Measurements from ENCODE around the gene WDR36.

Gene WDR36

DNA sequence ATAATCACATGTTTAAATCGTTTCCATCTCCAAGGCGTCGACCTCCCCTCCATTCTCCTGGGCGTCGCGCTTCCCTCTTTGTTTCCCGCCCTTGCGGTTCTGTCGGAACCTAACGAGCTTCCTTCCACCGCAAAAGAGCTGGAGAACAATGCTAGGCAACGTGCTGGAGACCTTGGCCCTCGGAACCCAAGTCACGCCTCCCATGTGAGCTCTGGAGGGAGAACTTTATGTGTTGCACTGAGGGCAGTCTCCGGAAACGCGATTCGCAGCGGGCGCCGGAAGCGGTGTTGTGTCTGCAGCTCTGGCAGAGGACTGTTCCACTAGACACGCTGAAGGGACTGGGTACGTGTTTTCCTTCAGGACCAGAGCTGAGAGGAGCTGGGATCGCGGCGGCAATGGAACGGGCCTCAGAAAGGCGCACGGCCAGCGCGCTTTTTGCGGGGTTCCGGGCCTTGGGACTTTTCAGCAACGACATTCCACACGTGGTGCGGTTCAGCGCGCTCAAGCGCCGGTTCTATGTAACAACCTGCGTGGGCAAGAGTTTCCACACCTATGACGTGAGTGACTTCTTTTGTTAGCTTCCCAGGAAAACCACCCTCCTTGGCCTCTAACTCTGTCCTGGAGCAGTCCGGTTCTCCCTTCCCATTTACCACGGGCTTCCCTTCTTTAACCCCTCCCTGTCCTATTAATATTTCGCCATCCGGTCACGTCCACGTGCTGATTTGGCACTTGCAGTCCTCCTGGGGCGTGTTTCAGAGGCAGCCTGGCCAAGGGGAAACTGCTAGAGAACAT is at the start of gene WDR36:
Gene WDR36, plus strand, starts transcription at position 287 of the 792 bp plus-strand sequence. Its CDS starts 109 bp downstream, at position 396.
- peak; percentile 93 to 94 for DNase-seq

DNA sequence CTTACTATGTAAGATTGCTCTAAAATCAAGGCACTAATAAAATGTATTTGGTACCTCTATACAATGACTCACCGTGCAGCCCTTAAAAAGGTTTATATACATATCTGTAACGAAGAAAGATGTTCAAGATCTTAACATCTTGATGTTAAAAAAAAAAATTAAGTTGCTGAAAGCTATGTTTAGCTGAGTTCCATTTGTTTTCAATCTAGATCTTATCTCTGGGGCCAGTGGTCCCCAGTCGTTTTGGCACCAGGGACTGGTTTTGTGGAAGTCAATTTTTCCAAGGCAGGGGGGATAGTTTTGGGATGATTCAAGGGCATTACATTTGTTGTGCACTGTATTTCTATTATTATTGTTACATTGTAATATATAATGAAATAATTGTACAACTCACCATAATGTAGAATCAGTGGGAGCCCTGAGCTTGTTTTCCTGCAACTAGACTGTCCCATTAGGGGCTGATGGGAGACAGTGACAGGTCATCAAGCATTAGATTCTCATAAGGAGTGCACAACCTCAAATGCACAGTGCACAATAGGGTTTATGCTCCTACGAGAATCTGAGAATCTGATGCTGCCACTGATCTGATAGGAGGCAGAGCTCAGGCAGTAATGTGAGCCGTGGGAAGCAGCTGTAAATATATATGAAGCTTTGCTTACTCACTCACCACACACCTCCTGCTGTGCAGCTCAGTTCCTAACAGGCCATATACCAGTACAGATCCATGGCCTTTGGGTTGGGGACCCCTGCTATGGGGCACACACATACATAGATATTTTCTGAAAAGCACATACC is 48.2 kb upstream of the WDR36 start:
- DNase-seq: peak in 1 of 2 experiments; percentile 2

DNA sequence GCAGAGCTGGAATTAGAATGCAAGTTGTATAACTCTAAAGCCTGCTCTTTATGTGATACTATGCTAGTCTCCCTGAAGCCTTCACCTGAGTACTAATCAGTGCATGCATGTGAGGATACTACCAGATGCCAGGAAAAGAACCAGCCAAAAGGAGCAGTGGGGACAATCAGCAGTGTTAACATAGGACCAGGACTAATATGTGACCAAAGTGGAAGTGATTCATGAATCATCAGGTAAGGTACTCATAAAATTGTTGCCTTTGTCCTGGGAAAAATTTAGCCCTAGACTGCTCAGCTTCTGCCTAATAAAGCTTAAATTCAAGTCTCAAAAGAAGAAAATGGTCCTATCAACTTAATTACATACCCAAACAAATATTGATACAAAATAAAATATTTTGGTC is 34.1 kb upstream of the WDR36 start:
- DNase-seq: no peak

DNA sequence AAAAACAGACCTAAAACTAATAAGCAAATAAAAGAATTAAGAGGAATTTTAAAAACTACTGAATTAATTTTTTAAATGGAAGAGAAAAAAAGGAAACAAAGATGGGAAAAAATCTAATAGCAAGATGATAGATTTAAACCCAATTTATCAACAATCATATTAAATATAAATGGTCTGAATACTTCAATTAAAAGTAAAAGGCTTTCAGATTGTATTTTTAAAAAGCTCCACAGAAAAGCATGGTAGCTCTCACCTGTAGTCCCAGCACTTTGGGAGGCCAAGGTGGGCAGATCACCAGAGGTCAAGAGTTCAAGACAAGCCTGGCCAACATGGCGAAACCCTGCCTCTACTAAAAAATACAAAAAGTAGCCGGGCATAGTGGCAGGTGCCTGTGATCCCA is 32.0 kb upstream of the WDR36 start:
- DNase-seq: no peak

DNA sequence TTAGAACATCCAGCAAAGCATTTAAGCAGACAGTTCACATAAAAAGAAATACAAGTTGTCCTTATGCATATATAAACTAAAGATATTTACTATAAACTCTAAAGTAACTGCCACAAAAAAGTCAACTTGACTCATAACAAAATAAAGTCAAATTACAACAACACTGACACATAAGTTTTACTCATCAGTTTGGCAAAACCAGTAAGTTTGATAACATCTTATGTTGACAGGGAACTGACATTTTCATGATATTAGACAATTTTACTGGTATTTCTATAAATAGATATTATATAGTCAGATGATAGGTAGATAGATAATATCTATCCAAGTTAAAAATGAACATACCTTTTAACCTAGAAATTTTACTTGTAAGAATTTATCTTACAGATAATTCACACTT is 30.5 kb upstream of the WDR36 start:
- no peak for DNase-seq

DNA sequence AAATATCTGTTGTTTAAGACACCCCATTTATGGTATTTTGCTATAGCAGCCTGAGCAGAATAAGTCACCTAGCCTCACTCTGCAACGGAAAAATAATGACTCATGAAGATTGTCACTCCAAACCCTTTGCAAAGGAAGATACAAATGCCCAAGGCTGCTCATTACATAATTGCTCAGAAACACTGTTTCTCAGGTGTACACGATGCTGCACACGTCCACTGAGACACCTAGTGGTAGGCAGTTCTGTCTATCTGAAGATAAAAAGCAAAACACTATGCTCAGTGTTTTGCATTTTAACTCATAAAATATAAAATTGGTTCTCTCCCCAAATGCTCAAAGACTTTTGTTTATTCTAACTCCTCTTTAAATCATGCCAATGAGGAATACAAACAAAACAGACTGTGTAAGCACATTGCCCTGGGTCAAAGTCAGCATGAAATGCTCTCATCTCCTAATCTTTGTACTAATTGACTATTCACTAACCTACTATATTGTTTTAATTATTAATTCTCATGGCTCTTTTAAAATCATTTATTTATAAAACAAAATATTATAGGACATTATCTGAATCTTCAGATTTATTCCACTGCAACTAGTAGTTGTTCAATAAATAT is 28.3 kb upstream of the WDR36 start:
- DNase-seq: peak in 1 of 2 experiments; percentile 31

DNA sequence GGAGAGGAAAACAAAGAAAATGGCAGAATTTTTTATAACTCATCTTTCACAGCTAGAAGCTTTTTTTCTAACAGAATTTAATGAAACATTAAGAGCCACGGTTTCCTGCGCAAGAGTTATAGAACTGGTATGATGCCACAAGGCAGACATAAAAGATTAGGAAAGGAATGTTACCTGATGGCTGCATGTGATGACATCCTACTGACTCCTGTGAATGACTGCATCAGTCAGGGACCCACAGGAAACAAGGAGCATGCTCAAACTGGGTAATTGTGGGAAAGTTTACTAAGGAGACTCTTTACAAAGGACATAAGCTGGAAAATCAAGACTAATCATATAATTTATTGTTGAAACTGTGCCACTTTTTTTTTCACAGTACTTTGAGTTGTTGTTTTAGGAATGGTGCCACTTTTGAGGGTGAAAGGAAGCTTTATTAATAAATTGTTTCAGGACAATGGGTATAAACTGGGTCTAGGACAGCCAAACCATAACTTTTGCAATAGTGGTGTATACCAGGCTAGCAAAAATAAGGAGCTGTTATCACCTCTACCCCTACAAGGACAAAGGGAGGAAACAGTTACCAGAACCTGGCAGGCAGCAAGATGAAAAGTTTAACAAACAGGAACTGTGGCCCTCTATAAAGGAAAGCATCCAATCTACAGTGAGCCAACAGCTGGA is 25.7 kb upstream of the WDR36 start:
- DNase-seq: no peak

DNA sequence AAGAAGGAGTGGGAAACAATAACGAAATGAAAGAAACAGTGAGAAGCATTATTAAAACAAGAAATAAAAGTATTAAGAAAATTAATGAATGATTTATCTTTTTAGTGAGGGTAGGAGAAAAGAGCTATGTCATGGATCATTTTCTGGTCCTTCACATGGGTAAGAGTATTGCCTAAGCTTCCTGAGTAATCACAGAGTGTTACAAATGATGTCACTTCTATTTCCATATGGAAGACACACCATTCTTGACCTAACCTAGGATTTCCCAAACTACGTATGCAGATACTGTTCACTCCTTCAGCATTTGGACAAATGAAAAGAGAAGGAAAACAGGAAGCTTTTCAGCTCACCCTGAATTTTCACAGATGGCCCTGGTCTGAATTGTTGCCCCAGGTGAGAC is 23.9 kb upstream of the WDR36 start:
- no peak for DNase-seq

DNA sequence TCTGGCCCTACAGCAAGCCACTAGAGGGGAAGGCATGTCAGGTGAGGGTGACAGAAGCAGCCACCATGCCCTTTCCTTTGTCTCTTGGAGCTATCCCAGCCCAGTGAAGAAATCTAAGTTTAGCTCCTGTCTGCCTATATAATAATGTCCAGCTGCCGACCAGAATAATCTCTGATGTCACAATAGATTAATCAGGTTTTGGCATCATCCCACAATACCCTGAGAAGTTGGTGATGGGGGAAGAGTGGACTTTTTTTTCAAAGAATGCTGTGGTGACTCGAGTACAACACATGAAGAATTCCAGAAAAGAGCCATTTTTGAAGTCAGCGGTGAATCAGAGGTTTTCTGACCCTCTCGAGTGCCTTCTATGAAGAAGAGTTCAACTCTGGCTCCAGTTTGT is 22.3 kb upstream of the WDR36 start:
- DNase-seq: no peak

DNA sequence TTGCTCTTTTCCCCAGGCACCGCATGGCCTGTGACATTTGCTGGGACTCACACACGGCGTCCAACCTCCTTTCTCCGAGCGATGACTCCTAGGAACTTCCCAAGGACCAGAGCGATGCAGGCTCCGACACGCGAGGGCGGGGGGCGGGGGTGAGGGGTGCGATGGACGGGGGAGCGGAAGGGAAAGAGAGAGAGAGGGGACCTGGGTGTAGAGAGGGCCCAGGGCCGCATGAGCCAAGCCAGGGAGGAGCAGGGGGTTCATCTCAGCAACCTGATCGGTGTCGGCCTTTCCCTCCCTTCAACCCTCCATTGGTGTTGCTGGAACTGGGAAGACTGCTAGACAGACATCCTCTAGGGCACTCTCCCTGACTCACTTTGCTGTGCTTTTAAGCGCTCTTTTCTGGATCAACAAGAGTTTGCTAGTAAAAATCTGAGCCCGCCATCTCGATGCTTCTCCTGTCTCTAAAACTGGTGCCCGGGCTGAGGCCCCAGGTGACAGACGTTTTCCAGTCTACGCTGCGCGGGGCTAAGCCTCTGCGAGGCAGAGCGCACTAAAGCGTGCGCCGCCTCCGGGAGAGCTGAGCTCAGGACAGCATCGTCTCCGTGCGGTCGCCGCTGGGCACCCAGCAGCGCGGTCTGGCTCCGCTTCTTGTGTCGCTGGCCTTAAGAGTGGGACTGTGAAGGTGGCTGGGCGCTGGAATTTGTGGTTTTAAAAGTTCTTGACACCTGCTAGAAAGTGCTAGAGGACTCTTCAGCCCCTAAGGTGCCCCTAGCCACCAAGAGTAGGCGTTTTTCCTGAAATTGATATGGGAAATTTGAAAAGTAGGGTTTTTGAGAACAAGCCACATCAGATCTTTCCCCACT is 21.6 kb upstream of the WDR36 start:
- peak in 1 of 2 experiments; percentile 65 for DNase-seq

DNA sequence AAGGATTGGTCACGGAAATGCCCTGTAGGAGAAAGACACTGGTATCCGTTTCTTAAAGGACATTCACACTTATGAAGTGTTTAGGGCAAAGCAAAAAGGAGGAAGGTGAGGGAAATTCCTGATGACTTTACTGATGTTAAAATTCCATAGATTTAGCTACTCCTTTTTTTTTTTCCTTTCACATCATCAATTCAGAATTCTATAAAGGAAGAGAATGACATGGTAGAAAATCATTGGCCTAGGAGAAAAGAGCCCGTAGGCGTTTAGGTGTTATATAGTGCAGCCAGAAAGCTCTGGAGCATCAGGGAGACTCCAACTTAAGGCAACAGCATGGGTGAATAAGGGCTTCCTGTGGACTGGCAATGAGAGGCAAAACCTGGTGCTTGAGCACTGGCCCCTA is 20.7 kb upstream of the WDR36 start, which contains the start of gene TSLP:
Gene TSLP, plus strand, starts transcription at position 301 of the 400 bp plus-strand sequence. CDS start 178 bp downstream, outside the sequence.
- DNase-seq: no peak

DNA sequence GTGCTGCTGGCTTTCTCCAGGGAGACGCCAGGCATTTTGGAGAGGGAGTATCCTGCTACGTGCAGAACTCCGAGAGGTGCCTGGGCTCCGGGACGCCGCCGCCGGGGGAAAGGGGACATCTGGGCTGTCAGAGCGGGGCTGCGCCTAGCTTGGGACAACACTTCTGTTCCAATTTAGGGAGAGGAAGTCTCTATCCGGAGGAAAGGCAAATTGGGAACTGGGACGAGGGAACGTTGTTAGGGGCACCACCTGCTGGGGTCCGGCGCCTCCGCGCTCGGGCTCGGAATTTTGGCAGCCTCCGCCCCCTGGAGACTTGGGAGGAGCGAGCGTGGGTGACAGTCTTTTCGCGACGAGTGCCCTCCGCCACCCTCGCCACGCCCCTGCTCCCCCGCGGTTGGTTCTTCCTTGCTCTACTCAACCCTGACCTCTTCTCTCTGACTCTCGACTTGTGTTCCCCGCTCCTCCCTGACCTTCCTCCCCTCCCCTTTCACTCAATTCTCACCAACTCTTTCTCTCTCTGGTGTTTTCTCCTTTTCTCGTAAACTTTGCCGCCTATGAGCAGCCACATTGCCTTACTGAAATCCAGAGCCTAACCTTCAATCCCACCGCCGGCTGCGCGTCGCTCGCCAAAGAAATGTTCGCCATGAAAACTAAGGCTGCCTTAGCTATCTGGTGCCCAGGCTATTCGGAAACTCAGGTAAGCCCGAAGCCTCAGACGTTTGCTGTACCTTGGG is 19.0 kb upstream of the WDR36 start:
- DNase-seq: peak; percentile 48 to 67

DNA sequence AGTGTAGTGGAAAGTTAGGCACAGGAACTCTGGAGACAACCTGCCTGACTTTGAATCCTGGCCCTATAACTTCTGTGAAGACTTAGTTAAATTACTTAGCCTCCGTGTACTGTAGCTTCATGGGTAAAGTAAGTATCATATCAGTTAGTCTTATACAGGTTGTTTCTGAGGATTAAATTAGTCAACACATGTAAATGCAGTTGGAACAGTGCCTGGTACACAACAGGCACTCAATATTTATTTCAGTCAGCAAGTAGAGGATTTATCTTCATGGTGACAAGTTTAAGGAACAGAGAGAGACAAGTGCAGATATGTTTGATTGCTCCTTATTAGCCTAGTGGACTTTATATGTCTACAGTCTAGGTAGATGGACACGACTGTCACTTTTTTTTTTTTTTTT is 17.9 kb upstream of the WDR36 start:
- DNase-seq: no peak

DNA sequence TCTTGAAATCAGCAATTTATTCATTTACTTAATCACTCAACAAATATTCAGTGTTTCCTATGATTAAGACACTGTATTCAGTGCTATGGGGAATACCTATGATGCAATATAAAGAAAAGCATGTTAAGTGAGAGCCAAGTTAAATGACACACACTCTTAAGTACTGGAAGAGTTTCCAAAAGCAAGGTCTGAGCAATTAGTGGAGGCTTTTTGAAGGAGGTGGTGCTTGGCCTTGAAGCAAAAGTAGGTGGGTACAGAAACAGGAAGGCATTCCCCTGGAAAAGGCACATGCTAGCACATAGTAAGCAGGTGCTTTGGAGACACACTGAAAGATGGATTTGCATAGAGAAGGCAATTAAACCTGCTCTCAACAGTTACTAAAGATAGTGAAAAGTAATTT is 16.6 kb upstream of the WDR36 start:
- no peak for DNase-seq

DNA sequence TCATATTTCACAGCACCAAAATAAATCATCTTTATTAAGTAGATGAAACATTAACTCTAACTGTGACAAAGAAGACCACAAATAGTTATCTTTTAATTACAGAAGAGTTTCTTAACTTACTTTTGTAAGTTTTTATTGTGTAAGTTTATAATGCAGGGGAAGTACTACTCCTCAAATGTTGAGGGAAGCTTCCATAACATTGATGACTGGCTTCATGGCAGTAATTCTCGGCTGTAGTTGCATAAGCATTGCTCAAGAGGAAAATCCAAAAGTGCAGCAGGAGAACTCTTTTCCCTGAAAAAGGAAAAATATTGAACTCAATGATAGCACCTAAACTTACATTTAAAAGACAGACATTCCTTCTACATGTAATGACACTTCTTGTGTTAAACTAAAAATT is 16.1 kb upstream of the WDR36 start:
- DNase-seq: no peak

DNA sequence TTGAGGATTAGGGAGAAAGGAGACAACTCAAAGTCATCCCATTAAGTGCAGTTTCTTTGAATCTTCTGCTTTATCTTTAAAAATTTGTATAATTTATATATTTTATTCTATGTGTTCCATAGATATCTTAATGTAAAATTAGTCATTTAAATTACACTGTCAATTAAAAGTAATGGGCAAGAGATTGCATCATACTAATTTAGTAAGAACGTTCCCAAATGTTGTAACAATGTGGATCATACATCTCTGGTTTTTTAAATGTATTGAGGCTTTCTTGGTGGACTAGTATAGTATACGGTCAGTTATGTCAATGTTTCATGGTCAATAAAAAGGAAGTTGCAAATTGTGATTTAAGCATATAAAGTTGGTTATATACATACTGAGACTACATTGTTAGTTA is 14.5 kb upstream of the WDR36 start:
- no peak for DNase-seq

DNA sequence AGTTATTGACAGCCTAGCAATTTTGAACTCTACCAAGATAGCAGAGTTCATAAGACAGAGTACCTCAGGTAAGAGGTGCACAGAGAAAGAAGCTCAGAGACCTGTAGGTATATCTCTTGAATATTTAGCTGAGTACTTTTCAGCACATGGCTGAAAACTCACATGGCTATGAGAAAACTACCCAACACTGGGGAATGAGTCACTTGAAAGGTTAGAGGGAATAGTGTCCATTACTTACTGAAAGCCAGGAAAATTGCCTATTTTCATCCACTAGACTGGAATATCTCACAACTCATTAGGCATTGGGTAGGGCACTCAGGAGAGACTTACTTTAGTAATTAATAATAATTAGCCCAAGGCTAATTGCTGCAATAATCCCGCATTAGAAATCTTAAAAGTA is 12.3 kb upstream of the WDR36 start:
- no peak for DNase-seq

DNA sequence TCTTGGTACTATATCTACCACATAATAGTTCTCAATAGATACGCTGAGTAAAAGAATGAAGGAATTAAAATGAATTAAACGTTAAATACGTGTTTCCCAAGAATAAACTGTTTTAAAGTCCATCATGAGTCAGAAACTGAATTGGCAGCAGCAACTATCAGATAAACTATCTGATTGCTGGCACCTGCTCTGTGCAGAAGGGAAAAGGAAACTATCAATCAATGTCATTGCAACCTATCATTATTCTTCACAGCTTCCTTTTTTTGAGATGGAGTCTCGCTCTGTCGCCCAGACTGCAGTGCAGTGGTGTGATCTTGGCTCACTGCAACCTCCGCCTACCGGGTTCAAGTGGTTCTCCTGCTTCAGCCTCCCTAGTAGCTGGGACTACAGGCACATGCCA is 8.8 kb upstream of the WDR36 start:
- no peak for DNase-seq

DNA sequence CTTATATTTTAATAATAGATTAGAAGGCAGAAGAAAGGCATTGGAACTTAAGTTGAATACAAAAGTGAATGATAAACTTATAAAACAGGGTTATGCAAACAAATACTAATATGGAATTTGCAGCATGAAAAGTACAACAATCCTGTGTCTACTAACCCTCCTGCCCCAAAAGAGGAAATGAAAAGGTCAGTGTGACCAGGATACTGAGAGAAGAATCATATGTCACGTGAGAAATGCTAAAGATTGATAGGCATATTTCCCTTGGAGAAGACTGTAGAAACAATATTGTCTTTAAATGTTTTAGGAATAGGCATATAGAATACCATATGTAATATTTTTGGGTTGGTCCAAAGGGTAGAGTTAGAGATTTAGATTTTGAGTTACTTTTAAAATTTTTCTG is 3.8 kb downstream of the WDR36 start:
- DNase-seq: no peak

DNA sequence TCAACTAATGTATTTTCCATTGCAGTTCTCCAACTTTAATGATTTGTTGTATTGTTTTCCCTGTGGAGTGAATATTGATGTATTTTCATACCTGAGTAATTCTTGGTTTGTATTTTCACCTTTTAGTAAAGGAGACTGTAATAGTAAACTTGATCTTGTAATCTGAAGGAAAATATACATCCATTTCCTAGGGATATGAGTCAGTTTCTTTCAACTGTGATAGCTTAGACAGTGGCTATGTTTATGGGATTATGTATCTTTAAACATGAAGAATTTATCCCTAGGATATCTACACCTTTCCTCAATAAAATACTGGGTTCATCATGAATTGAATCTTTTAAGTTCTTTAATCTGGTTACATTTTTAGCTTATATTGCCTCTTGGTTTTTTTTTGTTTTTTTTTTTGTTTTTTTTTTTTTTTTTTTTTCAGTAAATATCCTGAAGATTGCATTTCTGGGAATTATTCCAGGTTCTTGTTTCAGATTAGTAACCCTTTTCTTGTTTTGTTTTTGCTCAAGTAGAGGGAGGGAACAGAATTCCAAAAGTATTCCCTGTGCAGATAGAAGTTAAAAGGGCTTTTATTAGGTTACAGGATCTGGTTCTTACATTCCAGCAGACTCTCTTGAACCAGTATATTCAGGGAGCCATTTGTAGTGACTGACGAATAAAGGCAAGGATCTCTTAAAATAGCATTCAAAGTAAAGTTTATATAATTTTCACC is 7.1 kb downstream of the WDR36 start:
- DNase-seq: no peak
